A172 (cell line): ENCODE measurements around the gene SERPINF2. TPM values are rescaled to one million over a fixed set of nuclear protein-coding genes. Genes with fewer than 3 reads are reported as not detected.
"Not testable (repeated sequence)": the region's sequence is repeated elsewhere in the genome, so short reads cannot be mapped to it uniquely, and the experiment has no call there.

ENCODE experiments used
- DNase-seq: peaks from one replicate; pipeline ENCODE4 v3.0.0-alpha.2; 2015; ENCODE audit warnings: low spot score
- total RNA-seq: library from RNA; depleted of rRNA; stranded (reverse); fragments of >200 nt; shearing (Covaris generic); gene quantifications from 2 replicates; pipeline ENCODE4 v1.2.3, GENCODE V29; 2014; rRNA removed

The SERPINF2 gene
- 0.64 and 1.9 TPM in 2 replicates for total RNA-seq

DNA sequence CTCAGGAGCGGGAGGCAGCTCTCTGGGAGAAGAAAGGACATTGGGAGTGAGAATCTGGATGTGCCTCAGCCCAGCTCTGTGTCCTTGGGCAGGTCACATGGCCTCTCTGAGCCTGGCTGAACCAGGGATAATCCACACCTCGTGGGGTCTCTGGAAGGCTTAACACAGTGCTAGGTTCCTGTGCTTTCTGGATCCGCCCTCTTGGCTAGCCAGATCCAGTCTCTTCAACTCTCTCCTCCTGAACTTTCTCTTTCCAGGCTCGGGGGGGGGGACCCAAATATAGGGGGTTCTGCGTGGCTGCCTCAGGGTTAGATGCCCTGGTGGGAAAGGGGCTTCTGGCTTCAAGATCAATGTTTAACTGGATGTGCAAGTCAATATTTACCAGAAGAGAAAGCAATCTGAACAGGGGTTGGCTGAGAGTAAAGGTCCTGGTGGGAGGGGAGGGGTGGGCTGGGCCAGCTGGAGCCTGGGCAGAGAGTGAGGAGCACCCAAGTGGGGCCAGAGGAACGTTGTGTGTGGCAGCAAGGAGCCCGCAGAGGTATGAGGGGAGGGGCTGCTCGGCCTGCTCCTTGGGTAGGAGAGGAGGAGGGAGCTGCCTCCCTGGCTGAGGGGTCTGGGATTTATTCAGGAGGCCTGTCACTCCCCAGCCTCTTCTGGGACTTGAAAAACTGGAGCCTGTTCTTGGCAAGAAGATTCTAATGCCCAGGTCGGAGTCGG, at the start of gene SERPINF2:
Gene SERPINF2, plus strand, starts transcription at position 501 of the 717 bp plus-strand sequence. CDS start 2,125 bp downstream, outside the sequence.
- no peak for DNase-seq

DNA sequence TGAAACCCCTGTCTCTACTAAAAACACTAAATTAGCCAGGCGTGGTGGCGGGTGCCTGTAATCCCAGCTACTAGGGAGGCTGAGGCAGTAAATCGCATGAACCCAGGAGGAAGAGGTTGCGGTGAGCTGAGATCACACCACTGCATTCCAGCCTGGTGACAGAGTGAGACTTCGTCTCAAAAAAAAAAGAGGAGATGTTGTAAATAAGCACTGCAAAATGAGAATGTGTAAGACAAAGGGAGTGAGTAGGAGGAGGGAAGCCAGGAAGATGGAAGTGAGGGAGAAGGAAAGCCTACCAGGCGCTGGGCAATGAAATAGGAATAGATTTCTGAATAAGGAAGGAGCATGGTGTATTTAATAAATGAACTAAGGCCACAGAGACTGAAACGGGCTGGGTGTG, 49.3 kb upstream of the SERPINF2 start:
- DNase-seq, result peak; percentile 22

DNA sequence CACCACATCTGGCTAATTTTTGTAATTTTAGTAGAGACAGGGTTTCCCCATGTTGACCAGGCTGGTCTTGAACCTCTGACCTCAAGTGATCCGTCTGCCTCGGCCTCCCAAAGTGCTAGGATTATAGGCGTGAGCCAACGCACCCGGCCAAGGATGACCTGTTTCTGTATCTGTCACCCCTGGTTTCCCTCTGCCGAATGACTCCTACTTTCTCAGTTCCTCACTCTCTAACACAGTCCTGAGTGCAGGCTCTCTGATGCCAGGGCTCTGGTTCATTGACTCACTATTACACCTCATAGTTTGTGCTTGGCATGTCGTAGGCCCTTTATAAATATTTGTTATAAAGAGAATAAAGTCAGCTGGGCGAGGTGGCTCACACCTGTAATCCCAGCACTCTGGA, 47.3 kb upstream of the SERPINF2 start:
- DNase-seq, result no peak

DNA sequence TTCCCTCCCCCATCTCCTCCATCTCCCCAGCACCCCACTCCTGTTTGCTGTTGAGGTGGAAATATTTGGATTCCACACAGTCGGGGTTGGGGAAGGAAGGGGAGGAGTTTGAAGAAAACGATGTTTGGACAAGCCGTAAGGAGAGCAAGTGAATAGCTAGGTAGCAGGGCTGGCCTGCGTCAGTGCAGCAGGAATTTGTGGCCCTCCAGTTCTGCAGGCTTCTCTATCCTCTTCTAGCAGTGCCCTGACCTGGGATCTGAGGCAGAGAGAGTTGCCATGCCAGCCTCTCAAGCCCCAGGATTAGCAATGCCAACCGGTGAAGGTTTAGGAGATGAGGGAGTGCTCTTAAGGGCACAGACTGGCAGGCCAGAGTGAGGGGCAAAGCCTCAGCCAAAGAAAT, 45.0 kb upstream of the SERPINF2 start:
- DNase-seq, result no peak

DNA sequence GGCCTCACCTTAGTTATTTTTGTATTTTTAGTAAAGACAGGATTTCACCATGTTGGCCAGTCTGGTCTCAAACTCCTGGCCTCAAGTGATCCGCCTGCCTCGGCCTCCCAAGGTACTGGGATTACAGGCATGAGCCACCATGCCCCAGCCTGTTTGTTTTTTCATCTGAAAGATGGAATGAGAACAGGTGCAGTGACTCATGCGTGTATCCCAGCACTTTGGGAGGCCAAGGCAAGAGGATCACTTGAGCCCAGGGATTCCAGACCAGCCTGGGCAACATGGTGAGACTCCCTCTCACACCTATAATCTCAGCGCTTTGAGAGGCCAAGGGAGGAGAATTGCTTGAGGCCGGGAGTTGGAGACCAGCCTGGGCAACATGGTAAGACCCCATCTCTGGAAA, 42.8 kb upstream of the SERPINF2 start:
- DNase-seq, result not testable (repeated sequence)

DNA sequence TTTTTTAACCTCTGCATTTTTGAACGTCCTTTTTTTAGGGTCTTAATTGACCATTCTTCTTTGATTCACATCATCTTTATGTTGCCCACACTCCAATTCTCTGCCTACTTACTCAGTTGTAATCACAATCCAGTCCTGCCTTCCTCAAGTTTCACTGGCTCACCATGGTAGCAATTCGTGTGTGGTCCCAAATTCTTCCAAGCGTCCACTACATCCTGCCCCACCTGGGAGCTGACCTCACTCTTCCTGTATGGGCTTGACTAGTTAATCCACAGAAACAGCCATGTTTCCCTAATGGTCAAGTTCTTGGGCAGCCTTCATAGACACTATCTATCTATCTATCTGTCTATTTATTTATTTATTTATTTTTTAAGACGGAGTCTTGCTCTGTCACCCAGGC, 39.6 kb upstream of the SERPINF2 start:
- DNase-seq, result no peak

DNA sequence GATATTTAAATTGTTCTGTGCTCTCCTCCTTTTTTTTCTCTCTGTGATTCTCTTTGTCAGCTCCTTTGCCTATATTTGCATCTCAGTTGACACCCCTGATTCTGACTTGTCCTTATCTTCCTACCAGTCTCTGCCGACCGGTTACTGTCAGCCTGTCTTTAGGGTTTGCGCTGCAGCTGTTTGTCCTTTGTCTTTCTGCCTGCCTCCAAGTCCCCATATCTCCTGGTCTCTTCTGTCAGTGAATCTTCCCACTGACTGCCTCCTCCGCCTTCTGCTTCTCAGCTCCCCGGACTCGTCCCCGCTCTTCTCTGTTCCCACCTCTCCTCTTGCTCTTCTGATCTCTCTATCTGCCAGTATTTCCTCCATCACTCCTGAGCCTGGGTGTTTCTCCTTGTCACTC, 37.7 kb upstream of the SERPINF2 start:
- DNase-seq, result no peak

DNA sequence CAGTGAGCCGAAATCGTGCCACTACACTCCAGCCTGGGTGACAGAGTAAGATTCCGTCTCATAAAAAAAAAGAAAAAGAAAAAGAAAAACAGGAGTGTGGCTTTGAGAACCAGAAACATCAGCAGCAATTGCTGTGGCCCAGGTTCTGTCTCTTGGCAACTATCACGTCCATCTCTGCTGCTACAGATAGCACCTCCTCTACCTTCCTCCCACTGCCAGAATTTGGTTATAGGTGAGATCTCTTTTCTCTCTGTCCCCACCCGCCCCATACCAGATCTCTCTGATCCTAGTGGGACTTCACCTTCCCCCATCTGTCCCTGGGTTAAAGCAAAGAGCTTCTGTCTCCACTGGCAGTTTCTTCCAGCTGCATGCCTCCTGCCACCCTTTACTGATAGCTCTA, 35.6 kb upstream of the SERPINF2 start:
- DNase-seq, result no peak

DNA sequence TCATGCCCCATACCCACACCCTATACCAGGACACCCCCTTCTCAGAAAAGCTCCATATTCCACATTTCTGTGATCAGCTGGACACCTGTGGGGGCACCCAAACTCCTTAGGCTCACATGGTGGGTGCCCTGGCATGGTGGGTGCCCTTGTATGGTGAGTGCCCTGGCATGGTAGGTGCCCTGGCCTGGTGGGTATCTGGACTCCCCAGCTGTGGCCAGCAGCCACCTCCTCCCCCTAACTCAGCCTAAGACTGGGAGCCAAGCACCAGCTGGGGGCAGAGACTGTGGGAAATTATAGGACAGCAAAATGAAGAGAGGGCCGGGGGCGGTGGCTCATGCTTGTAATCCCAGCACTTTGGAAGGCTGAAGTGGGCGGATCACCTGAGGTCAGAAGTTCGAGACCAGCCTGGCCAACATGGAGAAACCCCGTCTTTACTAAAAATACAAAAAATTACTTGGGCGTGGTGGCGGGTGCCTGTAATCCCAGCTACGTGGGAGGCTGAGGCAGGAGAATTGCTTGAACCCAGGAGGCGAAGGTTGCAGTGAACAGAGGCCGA, 33.8 kb upstream of the SERPINF2 start:
- DNase-seq, result not testable (repeated sequence)

DNA sequence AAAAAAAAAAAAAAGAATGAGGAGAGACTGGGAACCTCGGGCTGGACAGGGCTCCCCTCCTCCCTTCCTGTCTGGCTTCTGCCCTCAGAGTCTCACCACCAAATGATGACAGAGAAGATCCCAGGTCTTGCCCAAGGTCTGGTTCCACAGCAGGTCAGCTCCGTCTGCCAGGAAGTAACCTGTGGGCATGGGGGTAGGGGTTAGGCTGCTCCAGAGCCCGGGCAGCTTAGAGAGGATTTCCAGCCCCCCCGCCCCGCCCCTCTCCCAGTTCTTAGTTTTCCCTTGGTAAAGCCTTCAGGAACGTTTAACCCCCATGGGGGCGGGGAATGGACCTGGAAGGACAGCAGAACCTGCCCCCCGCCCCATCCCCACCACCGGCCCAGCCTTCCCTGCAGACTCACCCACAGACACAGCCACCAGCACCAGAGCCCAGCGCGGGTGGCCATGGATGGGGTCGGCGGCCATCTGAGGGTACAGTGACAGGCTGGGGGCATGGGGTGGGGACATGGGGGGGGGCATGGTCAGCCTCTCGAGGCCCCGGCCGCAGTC, 33.2 kb upstream of the SERPINF2 start:
- no peak for DNase-seq

DNA sequence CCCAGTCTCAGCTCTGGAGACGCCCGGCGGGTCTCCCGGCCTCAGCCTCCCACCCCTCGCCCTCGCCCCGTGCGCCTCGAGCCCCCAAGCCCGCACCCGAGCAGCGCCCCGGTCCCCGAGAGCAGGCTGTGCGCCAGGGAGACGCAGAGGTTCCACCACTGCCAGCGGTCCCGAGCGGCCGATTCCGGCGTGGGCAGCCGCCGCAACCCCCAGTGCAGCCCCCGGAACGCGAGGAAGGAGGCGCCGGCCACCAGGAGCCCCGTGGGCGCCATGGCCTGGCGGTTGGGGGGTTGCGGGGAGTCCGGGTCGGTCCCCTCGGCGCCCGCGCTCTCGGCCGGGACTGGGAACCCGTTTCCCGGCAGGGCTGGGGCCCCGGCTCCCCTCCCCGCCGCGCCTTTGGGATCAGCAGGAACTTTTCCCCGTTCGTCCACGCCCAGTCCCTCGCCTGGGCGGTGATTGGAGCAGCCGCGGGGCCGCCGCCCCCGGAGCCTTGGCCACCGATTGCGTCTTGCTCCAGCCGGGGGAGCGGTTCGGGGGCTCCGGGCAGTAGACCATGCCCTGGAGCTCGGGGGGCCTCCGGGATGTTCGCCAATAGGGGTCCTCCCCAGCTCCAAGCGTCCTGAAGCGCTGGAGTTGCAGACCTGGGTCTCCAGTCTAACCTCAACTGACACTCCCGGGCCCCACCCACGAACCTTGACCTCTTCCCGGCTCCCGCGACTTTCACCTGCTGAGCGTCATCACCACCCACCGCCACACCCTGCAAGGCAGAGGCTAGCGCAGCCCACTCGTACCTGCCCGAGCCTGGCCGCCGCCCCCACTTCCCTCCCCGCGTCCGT, 32.5 kb upstream of the SERPINF2 start, which contains the start of gene TLCD2:
Gene TLCD2, minus strand, starts transcription at position 407 of the 836 bp plus-strand sequence. Its CDS starts 135 bp downstream, at position 272.
- no peak for DNase-seq

DNA sequence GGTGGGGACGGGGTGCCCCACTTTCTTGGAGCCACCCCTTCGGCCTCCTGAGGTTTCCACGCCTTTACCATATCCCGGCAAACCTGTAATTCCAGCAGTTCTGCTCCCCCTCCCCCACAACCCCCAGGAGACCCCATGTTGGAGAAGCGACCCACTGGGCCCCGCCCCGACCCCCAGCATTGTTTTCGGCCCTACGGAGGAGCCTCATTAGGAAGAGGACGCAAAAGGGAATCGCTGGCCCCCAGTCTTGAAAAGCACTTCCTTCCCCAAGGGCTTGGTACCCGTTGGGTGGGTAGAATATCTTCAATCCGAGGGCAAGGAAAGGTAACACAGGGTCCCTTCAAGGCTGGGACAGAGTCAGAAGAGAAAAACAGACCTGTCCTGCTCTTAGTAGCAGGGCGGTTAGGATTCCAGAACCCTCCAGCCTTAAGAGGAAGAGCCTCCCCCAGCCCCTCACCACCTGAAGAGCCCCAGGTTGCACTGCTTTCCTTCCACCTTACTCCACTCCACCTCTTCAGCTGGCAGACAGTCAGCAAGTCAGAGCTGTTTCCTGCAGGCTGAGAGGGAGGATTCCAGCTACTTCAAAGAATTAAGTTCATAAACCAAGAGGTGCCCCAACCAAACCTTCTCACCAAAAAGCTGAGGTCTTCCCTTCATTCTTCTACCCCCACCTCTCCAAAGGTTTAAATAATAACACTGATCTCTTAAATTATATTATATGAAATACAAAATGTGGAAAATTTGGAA, 31.7 kb upstream of the SERPINF2 start:
- no peak for DNase-seq

DNA sequence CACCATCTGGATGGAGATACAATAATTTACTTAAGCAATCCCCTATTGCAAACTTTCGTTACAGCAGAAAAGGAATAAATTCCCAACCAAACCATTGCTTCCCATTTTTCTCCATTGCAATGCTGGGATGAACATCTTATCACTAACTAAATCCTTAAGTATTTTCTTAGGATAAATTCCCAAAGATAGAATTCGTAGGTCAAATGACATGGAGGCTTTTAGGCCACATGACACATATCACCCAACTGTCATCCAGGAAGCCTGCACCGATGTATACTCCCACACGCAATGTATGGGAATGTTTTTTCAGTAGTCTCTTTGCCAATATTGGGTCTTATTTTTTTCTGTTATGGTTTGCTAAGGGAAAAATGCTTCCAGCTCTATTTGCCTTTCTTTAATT, 30.9 kb upstream of the SERPINF2 start:
- DNase-seq, result no peak

DNA sequence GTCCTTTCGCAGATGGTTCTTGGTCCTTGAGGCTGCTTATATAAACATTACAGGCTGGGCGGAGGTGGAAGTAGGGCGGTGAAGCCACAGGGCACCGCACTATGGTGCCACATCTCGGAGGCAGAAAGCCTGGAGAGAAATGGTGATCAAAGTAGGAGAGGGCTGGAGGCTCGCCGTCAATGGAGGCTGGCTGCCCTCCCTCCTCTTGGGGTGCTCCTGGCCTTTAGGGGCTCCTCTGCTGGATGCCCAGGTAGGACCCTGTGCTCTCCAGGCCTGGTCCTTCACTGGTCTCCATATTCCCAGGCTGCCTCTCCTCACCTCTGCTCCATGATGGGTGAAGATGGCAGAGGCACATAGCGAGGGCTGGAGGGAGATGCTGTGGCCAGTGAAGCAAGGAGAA, 30.4 kb upstream of the SERPINF2 start:
- no peak for DNase-seq

DNA sequence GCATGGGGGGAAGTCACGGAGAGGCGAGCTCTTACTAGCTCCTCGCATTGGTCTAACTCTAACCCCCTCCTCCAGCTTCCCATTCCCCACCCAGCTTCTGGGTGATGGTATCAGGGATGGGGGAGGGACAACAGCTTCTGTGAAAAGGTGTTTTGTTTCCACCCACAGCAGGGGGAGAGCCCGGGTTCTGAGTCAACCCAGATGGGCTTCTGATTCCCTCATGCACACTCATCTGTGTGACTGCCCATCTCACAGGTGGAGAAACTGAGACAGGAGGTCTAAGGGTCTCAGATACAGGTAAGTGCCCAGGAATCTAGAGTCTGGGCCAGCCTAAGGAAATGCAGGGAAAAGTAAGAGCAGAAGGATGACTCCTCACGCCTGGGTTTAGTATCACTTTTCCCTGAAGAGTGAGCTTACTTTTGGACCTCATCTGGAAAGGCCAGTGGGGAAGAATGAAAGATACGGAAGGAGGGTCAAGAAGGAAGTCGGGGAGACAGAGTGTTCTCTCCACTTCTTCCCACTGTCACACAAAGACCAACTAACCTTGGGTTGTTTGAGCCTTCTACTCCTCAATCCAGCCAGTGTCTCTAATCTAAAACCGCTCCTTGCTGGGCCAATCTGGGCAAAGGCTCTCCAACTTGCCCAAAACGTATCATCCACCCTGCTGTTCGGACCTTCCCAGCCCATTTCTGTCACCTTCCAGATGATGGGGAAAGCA, 29.4 kb upstream of the SERPINF2 start:
- DNase-seq, result no peak

DNA sequence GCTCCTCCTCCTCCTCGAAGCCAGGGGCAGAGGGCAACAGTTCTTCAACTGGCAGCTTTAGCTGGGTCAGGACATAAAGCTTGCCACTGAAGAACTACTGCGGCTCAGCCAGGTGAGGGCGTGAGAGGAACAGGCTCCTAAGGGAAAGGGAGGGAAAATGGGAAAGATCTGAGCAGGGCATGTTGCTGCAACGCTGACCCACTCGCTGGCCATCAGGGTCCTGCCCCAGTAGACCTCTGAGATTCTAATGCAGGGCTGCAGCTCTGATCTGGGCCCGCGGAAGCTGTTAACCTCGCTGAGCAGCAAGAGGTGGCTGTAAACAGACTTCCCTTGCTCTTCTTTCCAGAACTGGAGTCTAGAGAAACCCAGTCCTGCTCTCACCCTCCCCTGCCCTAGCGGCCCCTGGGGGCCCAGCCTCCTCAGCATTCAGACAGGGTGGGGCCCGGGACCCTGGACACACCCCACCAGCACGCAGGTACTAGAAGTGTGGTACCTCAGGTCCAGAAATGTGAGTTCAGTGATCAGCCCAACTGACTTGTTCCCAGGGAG, 28.7 kb upstream of the SERPINF2 start:
- DNase-seq, result peak; percentile 65

DNA sequence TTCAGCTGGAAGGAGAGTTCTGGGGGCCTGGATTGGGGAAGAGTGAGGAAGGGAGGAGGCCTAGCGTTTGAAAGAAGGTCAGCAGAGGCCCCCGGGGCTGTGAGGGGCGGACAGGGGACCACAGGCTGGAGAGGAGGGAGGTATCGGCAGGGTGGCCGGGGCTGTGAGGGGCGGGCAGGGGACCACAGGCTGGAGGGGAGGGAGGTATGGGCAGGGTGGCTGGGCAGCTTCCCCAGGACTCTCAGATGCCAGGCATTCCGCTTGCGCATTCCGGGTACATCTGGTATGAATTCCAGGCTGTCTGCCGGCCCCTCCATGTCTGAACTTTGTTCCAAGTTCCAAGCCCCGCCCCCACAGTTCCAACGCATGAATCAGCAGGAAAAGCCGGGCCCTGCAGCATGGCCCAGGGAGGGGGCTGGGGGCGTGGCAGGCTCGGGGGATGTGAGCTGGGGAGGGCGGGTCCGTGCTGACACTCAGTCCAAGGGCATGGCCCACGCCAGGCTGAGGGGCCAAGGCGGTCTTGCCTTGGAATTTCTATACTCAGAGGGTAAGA, 28.2 kb upstream of the SERPINF2 start:
- peak; percentile 96 for DNase-seq

DNA sequence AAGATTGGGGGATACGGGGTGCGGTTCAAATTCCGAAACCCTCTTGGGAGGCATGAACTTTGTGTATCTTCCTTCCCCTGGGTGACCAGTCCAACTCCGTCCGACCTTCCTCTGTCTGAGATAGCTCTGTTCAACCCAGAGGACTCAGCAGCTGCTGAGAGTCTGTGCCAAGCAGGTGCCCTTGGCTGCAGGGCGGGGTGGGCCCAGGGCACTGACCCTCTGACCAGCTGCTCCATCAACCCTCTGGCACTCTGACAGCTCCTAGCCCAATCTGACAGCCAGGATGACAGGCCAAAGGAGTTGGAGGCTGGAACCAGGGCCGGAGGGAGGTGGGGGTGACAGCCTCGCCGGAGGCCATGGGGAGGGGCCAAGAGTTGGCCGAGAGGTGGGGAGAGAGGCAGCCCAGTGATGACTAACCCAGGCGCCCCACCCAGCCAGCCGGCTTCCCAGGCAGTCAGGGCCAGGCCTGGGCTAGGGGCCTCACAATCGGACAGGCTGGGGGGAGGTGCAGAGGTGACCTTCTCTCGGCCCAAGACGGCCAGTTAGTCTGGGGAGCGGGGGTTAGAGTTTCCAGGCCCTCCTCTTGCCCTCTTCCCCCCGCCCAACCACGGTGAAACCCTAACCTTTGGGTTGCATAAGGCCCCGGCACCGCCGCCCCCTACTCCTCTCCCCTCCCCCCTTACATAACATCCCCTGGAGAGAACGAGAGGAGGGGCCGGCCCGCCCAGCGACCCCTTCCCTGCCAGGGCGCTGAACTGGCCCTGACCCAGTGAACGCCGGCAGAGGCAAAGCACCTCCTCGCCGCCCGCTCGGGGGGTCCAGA, 27.5 kb upstream of the SERPINF2 start:
- DNase-seq, result peak; percentile 96

DNA sequence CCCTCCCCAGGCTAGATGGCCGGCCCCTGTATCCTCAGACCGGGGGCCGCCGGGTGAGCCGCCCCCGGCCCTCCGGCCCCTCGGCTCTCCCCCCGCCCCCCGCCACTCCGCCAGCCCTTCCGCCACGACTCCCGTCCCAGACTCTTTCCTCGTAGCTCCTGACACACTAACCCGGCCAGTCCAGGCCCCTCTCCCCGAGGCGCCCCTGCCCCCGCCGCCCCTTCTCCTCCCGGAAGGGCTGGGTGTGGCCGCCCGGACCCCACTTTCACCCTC, 26.9 kb upstream of the SERPINF2 start:
- DNase-seq, result no peak
